ENCODE measurements around the gene ADCY7. TPM values are rescaled to one million over a fixed set of nuclear protein-coding genes. Genes with fewer than 3 reads are reported as not detected.

The ADCY7 gene
- total RNA-seq, 1 experiment from 2014 or later = 4.0 TPM

DNA sequence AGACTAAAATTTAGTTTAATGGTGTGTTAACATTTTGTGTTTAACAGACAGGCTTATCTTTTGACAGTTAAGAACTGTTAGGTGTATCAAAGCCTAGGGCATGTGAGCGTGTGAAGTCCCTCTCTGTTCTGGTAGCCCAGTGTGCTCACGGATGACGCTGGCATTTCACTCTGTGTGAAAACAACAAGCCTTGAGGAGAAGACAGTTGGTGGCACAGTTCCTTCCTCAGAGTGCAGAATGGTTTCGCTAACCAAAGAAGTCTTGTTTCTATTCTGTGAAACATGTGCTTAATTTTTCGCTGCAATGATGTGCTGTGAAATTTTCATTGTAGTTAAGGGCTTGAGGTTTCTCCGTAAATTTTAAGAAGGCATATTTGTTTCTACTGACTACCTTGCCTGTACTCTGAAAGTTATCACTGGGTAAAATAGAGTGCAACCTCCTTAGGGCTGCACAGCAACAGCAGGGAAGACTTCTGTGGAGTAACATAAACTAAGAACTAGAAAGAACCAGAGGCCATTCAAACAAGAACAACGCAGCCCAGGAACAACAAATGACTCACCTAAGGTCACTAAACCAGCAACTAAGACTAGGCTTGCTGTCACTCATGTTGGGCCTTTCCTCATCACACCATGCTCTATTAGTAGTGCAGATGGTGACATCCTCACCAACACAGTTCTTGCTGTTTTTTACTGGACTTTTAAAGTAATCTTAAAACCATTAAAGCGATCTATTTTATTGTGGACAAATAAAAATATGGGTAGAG is 69.0 kb downstream of the ADCY7 start:
- peak overlapping the region in 2 of 3 experiments; percentile 46 to 47; a peak in 1 of 7 replicates for H3K27ac Mint-ChIP-seq
- Histone ChIP-seq H2BK120ac (ENCODE audit: low read depth, low read length, poor library complexity, severe bottlenecking) (no peak overlapping the region), H3K79me2 (ENCODE audit: insufficient read depth, low read length) (no peaks in the 10 kb centered on the region; the same call in 1 of the 2 replicates), H4K20me1 (ENCODE audit: control insufficient read depth, insufficient read depth, insufficient read length) (no peaks in the 10 kb centered on the region), H2BK5ac (ENCODE audit: insufficient read length, low read length) (no peak overlapping the region), H3K14ac (ENCODE audit: insufficient read depth, low read length) (no peak overlapping the region), H3K79me1 (ENCODE audit: insufficient read depth, low read depth, low read length, poor library complexity, severe bottlenecking) (no peaks in the 10 kb centered on the region), H2AFZ (ENCODE audit: low read length) (no peak overlapping the region), H3K23ac (ENCODE audit: insufficient read length, low read depth, low read length) (no peak overlapping the region), H3K9me3 (ENCODE audit: control insufficient read depth, low read depth, low read length) (no peaks in the 10 kb centered on the region), H3K27me3 (ENCODE audit: insufficient read depth, low read length) (no peaks in the 10 kb centered on the region), H2BK15ac (ENCODE audit: low read depth, low read length) (no peak overlapping the region), H3K18ac (ENCODE audit: insufficient read length, low read depth, low read length) (no peak overlapping the region), H3K56ac (ENCODE audit: insufficient read length, low read depth, low read length) (no peak overlapping the region), H3K4me1 (ENCODE audit: insufficient read depth, low read length) (no peaks in the 10 kb centered on the region), H4K91ac (ENCODE audit: insufficient read length, low read depth, low read length) (no peak overlapping the region), H3T11ph (ENCODE audit: low read length) (no peak overlapping the region), H3K27ac (ENCODE audit: insufficient read length, low read depth, low read length) (no peak overlapping the region), H3K23me2 (ENCODE audit: insufficient read length, low read depth, low read length, poor library complexity, severe bottlenecking) (no peaks in the 10 kb centered on the region), H3K4me2 (ENCODE audit: insufficient read depth, insufficient read length, low read length) (no peak overlapping the region), H2AK5ac (ENCODE audit: insufficient read length, low read length) (no peak overlapping the region), H4K5ac (ENCODE audit: insufficient read length, low read depth, low read length) (no peak overlapping the region), H3K9ac (ENCODE audit: extremely low read depth, insufficient read length, low read length) (no peak overlapping the region), H2BK12ac (ENCODE audit: insufficient read length, low read depth, low read length) (no peak overlapping the region), H2BK20ac (ENCODE audit: low read depth, low read length, poor library complexity, severe bottlenecking) (no peak overlapping the region), H4K8ac (replicated peaks; ENCODE audit: insufficient read length, low read depth, low read length) (no peak overlapping the region), H3K4ac (ENCODE audit: low read depth, low read length) (no peak overlapping the region)
- no CpG with 5 or more reads among the region's 8 CpGs for WGBS (ENCODE audit: extremely low coverage, insufficient read length, low lambda C conversion rate)
- H3K9me3 Mint-ChIP-seq = no peaks in the 10 kb centered on the region; a peak in 1 of 5 replicates
- H3K27me3 Mint-ChIP-seq (ENCODE audit: low read depth) = no peaks in the 10 kb centered on the region
- TF ChIP-seq, protein P1, sequence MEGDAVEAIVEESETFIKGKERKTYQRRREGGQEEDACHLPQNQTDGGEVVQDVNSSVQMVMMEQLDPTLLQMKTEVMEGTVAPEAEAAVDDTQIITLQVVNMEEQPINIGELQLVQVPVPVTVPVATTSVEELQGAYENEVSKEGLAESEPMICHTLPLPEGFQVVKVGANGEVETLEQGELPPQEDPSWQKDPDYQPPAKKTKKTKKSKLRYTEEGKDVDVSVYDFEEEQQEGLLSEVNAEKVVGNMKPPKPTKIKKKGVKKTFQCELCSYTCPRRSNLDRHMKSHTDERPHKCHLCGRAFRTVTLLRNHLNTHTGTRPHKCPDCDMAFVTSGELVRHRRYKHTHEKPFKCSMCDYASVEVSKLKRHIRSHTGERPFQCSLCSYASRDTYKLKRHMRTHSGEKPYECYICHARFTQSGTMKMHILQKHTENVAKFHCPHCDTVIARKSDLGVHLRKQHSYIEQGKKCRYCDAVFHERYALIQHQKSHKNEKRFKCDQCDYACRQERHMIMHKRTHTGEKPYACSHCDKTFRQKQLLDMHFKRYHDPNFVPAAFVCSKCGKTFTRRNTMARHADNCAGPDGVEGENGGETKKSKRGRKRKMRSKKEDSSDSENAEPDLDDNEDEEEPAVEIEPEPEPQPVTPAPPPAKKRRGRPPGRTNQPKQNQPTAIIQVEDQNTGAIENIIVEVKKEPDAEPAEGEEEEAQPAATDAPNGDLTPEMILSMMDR (conservative IDR thresholded peaks at IDR 0.05) = no peak
- H3K36me3 Mint-ChIP-seq (ENCODE audit: insufficient read depth in 1 of 3, low read depth in 3 of 3) = peaks cover 14 to 62% (median 48%) of the 10 kb centered on the region in 3 experiments; a peak in 6 of 7 replicates
- no peak for DNase-seq
- peaks cover under 1 to 1% of the 10 kb centered on the region in 2 experiments; a peak in 3 of 4 replicates for H3K4me1 Mint-ChIP-seq
- H3K4me3 Mint-ChIP-seq = no peak overlapping the region

All from H9 (cell line).